Measurements from ENCODE around the gene EPHA10. TPM values are rescaled to one million over a fixed set of nuclear protein-coding genes. Genes with fewer than 3 reads are reported as not detected.

Gene EPHA10
- total RNA-seq, 4 donors from 2014 or later = 0.17 to 0.83 (median 0.39) TPM

DNA sequence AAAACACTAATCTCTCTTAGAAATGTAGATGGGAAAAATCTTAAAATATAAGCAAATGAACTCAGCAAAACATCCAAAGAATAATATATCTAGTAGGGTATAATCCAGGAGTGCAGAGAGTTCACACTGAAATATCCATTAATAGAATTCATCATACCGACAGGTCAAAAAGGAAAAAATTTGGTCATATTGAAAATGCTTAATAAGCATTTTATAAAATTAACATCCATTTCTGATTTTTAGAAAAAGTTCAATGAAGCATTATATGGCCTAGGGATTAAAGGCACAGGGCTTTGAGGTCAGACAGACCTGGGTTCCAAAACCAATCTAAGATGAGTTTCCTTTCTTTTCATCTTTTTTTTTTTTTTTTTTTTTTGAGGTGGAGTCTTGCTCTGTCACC lies 16.4 kb downstream of the EPHA10 start:
- Histone ChIP-seq H3K27me3 (peaks cover 0 to 88% (median 18%) of the 10 kb centered on the region in 4 donors), H3K36me3 (no peaks in the 10 kb centered on the region), H3K27ac (replicated peaks in 1 of 4) (no peak overlapping the region), H3K4me3 (no peak overlapping the region), H3K4me1 (peaks cover 0 to 16% (median 13%) of the 10 kb centered on the region in 4 donors), H3K9me3 (peaks cover 0 to 13% (median 9%) of the 10 kb centered on the region in 4 donors)
- DNase-seq (ENCODE audit: extremely low spot score) = no peak
- TF ChIP-seq EP300 (IDR thresholded peaks at IDR 0.05) = no peak
- no peak for TF ChIP-seq POLR2AphosphoS5 (IDR thresholded peaks at IDR 0.05)
- no peak for TF ChIP-seq POLR2A (IDR thresholded peaks at IDR 0.05; ENCODE audit: low read depth)
- TF ChIP-seq, protein P1, sequence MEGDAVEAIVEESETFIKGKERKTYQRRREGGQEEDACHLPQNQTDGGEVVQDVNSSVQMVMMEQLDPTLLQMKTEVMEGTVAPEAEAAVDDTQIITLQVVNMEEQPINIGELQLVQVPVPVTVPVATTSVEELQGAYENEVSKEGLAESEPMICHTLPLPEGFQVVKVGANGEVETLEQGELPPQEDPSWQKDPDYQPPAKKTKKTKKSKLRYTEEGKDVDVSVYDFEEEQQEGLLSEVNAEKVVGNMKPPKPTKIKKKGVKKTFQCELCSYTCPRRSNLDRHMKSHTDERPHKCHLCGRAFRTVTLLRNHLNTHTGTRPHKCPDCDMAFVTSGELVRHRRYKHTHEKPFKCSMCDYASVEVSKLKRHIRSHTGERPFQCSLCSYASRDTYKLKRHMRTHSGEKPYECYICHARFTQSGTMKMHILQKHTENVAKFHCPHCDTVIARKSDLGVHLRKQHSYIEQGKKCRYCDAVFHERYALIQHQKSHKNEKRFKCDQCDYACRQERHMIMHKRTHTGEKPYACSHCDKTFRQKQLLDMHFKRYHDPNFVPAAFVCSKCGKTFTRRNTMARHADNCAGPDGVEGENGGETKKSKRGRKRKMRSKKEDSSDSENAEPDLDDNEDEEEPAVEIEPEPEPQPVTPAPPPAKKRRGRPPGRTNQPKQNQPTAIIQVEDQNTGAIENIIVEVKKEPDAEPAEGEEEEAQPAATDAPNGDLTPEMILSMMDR (IDR thresholded peaks at IDR 0.05) = no peak
- intact Hi-C loops (cut with DNase I) = no loop called here
- WGBS = 85% methylated on average over 1 of the region's 1 CpG

DNA sequence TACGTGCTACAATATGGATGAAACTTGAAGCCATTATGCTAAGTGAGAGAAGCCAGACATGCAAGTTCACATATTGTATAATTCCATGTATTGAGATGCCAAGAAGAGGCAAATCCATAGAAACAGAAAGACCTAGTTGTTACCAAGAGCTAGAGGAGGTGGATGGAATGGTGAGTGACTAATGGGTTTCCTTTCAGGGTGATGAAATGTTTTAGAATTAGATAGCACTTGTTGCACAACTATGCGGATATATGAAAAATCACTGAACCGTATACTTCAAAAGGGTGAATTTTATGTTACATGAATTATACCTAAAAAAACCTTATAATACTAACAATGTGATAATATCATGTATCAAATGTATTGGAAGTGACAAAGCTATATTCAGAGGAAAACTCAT lies 18.1 kb downstream of the EPHA10 start:
- no peaks in the 10 kb centered on the region for H3K4me1 ChIP-seq
- H3K36me3 ChIP-seq = no peaks in the 10 kb centered on the region
- peaks cover 0 to 81% (median 4%) of the 10 kb centered on the region in 4 donors for H3K27me3 ChIP-seq
- TF ChIP-seq, protein P1 (IDR thresholded peaks at IDR 0.05) = no peak
- TF ChIP-seq EP300 (IDR thresholded peaks at IDR 0.05) (no peak), POLR2AphosphoS5 (IDR thresholded peaks at IDR 0.05) (no peak), POLR2A (IDR thresholded peaks at IDR 0.05; ENCODE audit: low read depth) (no peak)
- WGBS = 95% methylated on average over 3 of the region's 3 CpGs
- no peak overlapping the region for H3K4me3 ChIP-seq
- intact Hi-C loops (cut with DNase I) = no loop called here
- DNase-seq (ENCODE audit: extremely low spot score) = no peak
- H3K9me3 ChIP-seq = peaks cover 0 to 13% (median 9%) of the 10 kb centered on the region in 4 donors
- H3K27ac ChIP-seq (replicated peaks in 1 of 4) = no peak overlapping the region

DNA sequence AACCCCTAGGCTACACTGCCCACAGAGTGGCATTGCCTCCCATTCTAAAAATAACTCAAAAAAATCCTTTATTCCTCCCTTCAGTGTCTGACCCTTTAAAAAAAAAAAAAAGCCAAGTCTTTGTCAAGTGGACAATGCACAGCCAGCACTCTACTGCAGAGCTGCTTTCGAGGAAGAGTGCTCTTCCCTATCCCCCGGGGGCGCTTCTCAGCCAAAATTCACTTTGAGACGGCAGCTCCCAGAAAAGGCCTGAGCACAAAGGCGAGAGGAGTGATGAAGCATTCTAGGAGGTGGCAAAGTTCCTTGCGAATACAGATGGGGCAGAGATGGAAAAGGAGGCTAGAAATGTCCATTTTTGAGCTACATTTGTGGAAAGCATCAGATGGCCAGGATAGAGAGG lies 23.3 kb downstream of the EPHA10 start:
- WGBS = 42% methylated on average over 6 of the region's 6 CpGs
- Histone ChIP-seq H3K4me3 (no peak overlapping the region), H3K36me3 (no peaks in the 10 kb centered on the region), H3K9me3 (peaks cover 0 to 6% (median 3%) of the 10 kb centered on the region in 4 donors), H3K4me1 (no peaks in the 10 kb centered on the region), H3K27me3 (peaks cover 0 to 77% (median 0%) of the 10 kb centered on the region in 4 donors), H3K27ac (replicated peaks in 1 of 4) (no peak overlapping the region)
- no peak for TF ChIP-seq POLR2A (IDR thresholded peaks at IDR 0.05; ENCODE audit: low read depth)
- no peak for TF ChIP-seq EP300 (IDR thresholded peaks at IDR 0.05)
- TF ChIP-seq, protein P1 (IDR thresholded peaks at IDR 0.05) = no peak
- no peak for TF ChIP-seq POLR2AphosphoS5 (IDR thresholded peaks at IDR 0.05)
- no peak for DNase-seq (ENCODE audit: extremely low spot score)
- intact Hi-C loops (cut with DNase I) = no loop called here

DNA sequence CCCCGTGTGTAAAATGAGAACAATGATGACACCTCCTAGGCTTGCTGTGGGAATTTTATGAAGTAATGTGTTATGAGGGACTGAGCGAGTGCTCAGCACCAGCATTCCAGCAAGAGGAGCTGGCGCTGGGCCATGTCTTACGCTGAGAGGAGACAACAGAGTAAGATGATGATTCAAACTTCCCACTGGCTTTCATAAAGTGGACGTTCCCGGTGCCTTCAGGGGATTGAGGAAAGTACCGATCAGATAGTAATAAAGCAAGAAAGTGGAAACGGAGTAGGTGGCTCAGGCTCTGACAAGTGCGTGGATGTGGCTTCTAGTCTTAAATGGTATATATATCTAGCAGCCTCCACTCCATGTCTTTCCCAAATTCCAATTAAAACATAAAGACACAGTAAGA lies 23.8 kb downstream of the EPHA10 start:
- no peaks in the 10 kb centered on the region for H3K4me1 ChIP-seq
- 49% methylated on average over 9 of the region's 9 CpGs for WGBS
- no peak for DNase-seq (ENCODE audit: extremely low spot score)

More for the DNA sequence above, 23.8 kb downstream of the EPHA10 start:
- TF ChIP-seq EP300 (IDR thresholded peaks at IDR 0.05) = no peak
- TF ChIP-seq POLR2AphosphoS5 (IDR thresholded peaks at IDR 0.05) = no peak
- TF ChIP-seq, protein P1 (IDR thresholded peaks at IDR 0.05) = no peak
- TF ChIP-seq POLR2A (IDR thresholded peaks at IDR 0.05; ENCODE audit: low read depth) = no peak
- intact Hi-C loops (cut with DNase I) = no loop called here
- H3K9me3 ChIP-seq = peaks cover 0 to 5% (median under 1%) of the 10 kb centered on the region in 4 donors
- no peak overlapping the region for H3K27ac ChIP-seq (replicated peaks in 1 of 4)
- H3K4me3 ChIP-seq = no peak overlapping the region
- H3K36me3 ChIP-seq = no peaks in the 10 kb centered on the region
- peaks cover 0 to 77% (median 0%) of the 10 kb centered on the region in 4 donors for H3K27me3 ChIP-seq
